ENCODE measurements around the gene VCL.
A peak's percentile ranks its signal among the peaks of the same experiment; 100 is the strongest.
"Not testable (repeated sequence)": the region's sequence is repeated elsewhere in the genome, so short reads cannot be mapped to it uniquely, and the experiment has no call there.

Gene VCL

DNA sequence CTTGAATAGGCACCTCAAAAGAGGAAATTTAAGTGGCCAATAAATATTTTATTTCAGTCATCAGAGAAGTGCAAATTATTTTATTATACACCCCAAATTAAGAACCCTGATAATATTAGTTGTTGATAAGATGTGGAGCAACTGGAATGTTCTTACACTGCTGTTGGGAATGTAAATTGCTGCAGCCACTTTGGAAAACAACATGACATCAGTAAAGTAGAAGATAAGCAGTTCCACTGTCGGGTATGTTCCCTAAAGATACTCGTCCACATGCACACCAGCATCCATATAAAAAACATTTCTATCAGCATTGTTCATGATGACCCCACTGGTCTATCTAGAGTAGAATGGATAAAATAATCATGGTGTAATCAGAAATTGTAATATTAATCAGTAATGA, 46.5 kb downstream of the VCL start:
- DNase-seq: no peak

DNA sequence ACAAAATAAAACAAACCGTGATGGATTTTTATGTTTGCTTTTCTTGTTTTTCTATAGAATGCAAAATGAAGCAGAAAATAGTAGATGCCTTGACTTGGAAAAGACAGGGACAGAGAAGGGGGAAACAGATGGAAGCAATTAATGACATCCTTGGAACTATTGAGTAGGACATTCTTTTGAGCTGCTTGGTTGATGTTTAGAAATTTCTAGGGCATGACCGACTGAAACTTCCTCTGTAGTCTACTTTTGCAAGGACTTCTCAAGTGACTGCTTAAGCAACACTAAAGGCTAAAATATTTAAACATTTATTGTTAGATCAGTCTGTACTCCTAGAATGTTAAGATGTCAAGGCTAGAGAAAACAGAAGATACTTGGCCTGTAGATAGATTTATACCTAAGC, 49.4 kb downstream of the VCL start:
- no peak for DNase-seq

DNA sequence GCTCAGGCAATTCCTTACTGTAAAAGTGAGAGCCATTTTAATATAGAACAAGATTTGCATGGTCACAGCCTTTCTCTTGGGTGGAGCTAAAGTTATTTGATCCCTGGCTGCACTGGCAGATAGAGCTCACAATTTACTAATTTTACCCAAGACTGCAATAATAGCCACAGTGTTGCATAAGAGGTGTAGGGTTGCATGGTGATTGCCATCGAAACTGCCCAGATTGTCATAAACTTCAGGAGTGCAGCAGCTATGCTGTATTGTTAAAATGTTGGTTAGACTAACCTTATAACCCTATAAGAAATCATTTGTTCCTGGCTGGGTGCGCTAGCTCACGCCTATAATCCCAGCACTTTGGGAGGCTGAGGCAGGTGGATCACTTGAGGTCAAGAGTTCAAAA, 50.0 kb downstream of the VCL start:
- no peak for DNase-seq

DNA sequence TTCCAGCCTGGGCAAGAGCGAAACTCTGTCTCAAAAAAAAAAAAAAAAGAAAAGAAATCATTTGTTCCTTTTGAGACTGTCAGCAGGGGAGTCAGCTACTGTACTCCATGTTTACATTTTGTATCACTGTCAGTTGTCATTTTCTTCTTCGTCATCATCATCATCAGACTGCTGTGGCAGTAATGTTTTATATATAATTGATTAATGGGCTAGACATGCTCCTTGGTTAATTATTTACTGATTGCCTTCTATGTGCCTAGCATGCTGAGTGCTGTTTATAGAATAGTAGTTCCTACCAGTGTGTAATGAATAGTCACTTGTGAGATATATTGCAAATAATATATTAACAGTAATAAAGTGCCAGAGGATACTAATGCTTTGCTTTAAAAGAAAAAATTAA, 50.5 kb downstream of the VCL start:
- no peak for DNase-seq

DNA sequence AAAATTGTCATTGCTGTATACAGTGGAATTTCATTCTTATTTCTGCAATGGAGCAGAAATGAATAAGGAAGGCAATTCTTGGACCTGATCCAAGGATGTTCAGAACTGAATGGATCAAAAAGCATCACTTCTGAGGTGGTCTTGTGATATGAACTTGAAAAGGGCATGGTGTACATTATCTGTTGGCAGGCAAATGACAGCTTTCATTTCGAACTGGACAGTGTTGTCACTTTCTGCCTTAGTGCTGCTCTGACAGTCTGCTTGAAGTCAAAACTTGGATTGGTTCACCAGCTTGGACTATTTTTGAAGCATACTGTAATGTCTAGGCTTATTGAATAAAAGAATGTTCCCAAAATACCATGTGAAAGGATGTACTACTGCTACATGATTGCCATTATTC, 52.0 kb downstream of the VCL start:
- DNase-seq: no peak

DNA sequence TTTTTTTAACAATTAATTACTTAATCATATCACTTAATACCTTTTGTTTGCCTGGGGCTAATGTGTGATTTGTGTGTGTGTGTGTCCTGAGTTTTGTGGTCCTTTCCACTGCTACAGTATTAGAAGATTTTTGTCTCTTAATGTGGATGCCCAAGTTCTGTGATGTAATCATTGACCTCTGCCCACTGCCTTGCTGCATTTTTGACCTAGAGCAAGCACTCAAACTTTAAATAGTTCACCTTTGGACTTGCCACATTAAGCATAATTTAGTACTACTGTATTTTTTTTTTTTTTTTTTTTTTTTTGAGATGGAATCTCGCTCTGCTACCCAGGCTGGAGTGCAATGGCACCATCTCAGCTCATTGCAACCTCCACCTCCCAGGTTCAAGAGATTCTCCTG, 52.7 kb downstream of the VCL start:
- no peak for DNase-seq

DNA sequence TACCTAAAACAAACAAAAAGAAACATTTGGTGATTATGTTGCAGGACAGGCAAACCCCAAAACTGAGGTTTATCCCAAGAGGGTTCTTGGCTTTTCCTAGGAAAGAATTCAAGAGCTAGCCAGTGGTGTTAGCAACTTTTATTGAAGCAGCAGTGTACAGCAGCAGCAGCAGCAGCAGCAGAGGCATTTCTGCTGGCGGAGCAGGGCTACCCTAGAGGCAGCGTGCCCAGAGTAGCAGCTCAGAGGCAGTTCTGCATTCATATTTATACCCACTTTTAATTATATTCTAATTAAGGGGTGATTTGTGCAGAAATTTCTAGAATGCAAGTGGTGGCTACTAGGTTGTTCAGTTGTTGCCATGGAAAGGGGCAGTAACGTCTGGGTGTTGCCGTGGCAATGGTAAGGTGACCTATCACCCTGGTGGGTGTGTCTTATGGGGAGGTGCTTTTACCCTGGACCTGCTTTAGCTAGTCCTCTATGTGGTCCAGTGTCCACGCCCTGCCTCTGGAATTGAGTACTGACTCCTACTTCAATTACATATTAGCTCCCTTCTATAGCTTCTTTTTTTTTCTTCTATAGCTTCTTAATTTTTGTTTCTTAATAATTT, 53.9 kb downstream of the VCL start:
- DNase-seq: no peak

DNA sequence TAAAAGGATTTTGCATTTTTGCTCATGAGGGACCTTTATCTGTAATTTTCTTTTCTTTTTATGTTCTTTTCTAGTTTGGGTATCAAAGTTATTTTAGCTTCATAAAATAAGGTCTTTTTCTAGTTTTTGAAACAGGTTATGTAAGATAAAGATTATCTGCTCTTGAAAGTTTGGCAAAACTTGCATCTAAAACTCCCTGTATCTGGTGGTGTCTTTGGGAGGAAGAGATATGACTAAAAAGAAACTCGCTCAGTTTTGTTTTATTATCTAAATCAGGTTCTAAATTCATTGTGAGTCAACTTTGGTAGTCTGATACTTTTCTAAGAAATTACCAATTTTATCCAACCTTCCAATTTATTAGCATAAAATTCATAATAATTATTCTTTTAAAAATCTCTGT, 55.1 kb downstream of the VCL start:
- DNase-seq: no peak

DNA sequence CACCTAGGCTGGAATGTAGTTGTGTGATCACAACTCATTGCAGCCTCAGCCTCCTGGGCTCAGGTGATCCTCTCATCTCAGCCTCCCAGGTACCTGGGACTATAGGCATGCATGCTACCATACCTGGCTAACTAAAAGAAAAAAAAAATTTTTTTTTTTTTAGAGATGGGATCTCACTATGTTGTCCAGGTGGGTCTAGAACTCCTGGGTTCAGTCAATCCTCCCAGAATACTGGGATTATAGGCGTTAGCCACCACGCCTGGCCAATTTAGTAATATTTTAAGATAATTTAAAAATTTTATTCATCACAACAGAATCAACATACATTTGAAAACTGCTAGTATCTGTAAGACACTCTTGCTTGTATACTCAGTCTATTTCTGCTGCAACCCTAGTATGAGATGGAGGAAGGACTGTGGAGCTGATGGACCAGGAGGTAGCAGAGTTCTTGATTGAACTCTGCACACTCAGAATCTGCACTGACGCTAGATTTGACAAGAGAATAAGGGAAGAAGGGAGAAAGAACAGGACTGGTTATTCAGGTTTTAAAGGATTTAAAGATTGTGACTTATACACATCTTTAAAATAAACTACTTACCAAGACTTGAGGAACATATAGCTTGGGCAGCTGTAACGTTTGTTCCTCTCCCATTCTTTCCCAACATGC, 57.6 kb downstream of the VCL start:
- DNase-seq: no peak

DNA sequence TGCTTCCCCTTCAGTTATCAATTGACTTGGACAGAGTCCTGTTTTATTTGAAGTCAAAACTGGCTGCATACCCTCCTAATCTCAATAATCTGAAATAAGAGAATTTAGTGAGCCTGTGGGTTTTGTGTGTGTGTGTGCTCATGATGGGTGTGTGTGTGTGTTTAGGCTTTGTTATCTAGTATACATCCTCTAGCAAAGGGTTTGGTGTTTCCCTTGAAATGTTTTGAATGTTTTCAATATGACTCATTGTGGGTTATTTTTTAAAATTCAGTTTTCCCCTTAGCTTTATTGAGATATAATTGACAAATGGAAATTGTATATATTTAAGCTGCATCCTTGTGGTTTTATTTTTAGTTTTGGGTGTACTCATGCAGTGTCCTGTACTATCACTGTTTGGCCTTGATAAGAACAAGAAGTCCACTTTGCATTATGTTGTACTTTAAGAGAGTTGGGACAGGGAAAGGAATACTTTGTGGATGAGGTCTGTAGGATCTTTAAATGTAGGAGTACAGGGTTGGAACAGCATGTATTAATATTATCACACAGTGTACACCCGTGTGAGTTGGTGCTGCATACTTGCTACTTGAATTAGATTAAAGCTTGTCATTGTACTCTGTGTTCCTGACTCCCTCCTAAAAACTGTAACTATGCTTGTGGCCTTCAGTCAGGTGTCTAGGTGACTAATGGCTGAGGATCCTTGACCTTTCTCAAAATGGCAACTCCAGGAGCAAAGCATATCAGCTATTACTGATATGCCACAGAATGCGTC, 58.3 kb downstream of the VCL start:
- no peak for DNase-seq

DNA sequence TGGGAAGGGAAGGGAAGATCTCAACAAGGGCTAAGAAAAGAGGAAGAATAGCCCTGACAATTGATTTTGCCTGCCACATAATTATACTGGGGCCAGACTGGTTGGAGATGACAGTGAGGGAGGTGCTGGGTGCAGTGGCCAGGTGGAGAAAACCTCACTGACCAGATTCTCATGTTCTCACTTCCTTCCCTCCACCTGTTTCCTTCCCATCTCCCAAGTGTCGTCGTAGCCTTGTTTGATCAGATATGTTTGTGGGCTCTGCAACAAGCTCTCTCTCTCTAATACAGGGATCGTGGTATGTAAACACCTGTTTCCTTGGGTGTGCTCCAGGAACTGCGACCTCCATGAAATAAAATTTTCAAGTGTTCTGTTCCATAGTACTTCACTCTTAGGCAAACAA, 60.2 kb downstream of the VCL start:
- no peak for DNase-seq

DNA sequence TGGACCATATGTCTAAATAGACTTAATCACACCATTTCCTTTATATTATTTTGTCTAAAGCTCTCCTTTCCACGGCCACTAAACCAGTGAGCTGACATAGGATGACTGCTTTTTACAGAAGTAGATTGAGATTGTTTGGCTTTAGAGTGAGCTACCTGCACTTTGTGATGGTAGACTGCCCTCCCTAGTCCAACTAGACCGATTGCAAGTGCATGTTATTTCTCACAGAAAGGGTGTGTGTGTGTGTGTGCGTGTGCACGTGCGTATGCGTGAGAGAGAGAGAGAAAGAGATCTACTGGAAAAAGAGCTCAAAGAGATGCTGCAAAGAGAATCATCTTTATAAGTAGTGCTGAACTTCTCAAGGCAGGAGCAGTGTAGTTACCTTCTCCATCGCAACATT, 60.7 kb downstream of the VCL start:
- DNase-seq: no peak

DNA sequence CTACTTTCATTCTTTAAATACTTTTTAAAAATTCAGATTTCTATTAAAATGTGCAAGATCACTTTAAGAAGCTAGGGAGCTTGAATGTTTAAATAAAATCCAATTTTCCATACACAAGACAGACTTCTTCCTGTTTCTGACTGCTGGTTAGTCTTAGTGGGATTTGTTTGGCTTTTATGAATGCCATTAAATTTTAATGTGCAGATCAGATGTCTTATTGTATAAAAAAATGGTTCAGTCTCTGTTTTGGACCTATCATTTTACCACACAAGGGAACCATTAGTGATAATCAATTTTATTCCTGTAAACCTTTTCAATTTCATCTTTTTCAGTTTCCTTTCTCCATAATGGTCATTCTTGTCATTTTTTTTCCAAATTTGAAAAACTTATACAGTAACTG, 63.2 kb downstream of the VCL start:
- DNase-seq: no peak

DNA sequence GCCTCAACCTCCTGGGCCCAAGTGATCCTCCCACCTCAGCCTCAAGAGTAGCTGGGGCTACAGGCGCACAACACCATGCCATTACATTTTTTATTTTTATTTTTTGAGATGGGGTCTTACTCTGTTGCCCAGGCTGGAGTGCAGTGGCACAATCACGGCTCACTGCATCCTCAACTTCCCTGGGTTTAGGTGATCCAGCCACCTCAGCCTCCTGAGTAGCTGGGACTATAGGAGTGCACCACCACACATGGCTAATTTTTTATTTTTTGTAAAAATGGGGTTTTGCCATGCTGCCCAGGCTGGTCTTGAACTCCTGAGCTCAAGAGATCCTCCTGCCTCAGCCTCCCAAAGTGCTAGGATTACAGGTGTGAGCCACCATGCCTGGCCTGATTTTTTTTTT, 64.1 kb downstream of the VCL start:
- DNase-seq: not testable (repeated sequence)

DNA sequence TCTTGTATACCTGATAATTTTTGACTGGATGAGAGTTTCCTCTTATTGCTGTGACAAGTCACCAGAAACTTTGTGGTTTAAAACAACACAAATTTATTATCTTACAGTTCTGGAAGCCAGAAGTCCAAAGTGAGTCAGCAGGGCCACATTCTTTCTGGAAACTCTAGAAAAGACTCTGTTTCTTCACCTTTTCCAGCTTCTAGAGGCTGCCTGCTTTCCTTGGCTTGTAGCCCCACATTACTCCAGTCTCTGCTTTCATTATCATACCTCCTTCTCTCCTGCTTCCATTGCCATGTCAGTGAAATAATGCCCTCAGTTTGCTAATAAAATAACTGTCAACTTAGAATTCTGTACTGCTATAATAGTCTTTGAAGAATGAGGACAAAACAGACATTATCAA, 65.3 kb downstream of the VCL start:
- DNase-seq: no peak

DNA sequence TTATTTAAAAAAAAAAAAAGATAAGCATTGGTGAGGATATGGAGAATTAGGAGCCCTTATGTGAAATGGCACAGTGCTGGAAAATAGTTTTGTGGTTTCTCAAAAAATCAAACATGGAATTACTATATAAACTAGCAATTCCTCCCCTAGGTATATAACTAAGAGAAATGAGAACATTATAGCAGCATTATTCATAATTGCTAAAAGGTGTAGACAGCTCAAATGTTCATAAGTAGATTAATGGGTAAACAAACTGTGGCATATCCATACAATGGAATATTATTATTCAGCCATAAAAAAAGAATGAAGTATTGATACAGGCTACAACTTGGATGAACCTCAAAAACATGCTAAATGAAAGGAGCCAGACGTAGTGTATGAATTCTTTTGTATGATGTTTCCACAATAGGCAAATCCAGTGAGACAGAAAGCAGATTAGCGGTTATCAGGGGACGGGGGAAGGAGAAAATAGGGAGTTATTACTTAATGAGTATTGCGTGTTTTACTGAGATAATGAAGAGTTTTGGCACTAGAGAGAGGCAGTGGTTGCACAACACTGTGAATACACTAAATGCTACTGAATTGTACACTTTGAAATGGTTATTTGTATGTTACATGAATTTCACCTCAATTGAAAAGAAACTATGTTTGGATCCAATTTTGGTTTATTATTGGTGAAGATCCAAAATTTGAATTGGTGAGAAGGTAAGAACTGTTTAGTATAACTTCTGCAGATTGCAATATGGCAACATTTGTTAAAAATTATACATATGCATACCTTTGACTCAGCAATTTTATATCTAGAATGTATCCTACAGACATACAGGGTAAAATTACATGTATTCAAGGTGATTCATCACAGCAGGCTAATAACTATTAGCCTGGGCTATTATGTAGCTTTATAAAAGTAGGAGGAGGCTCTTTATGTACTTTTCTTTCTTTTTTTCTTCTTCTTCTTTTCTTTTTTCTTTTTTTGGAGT, 69.7 kb downstream of the VCL start:
- DNase-seq: no peak

DNA sequence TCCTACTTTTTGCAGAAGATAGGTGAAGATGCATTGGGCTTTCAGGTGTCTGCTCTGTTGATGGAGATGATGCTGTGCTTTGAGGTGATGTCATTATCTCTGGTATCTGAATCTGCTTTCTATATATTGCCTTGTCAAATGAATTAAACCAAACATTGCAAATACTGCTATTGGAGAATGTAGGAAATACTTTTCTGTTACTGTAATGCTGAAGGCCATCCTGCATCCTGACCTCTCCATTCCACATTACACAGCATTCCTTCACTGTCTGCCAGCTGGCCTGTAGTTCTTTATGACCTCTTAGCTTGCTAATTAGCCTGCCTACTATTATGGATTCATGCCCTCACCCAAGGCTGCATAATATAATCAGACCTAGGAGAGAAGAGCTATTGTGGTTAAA, 73.2 kb downstream of the VCL start:
- DNase-seq: no peak

DNA sequence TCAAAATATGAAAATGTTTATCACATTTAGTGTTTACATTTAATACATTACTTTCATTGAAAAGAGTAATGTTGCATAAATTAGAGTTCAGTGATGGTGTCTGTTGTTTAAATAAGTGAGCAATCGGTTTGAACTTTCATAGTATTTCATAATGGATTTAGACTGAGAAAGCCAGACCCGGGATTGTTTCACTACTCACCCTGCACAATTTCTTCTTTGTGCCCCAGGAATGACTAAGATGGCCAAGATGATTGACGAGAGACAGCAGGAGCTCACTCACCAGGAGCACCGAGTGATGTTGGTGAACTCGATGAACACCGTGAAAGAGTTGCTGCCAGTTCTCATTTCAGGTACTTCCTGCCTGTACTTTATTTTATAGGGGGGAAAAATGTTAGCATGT, 74.6 kb downstream of the VCL start:
- no peak for DNase-seq

DNA sequence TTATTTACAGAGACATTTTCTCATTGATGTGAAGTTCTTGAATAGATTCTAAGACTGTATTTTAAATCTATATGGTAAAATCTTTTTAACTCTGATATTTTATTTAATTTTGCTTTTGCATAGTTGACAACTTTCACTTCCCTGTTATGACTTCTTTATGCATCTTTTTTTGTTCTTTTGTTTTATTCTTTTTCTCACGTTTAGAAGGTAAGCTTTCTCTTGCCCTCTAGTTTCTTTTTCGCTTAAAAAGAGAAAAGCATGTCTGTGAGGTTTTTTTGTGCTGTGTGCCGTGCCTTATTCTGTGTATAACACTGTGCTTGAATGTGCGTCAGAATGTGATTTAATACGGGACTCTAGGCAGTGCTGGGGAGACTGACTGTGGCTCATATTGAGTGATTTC, 78.0 kb downstream of the VCL start:
- DNase-seq: no peak

DNA sequence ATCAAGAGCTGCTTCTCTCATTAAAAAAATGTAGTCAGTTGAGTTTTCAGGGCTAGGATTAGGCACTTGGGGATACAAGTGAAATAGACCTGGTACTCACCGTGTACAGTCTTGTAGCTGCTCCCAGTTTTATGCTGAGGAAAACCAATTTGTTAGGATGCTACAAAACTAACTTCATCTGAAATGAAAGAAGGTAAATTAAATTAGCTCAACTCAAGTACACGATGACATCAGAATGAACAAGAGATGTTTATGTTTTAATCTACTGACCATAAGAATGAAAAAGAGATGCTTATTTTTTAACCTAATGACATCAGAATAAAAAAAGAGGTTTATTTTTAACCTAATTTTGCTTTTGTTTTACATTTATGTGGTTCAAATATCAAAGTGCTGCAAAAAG, 79.0 kb downstream of the VCL start:
- DNase-seq: no peak

DNA sequence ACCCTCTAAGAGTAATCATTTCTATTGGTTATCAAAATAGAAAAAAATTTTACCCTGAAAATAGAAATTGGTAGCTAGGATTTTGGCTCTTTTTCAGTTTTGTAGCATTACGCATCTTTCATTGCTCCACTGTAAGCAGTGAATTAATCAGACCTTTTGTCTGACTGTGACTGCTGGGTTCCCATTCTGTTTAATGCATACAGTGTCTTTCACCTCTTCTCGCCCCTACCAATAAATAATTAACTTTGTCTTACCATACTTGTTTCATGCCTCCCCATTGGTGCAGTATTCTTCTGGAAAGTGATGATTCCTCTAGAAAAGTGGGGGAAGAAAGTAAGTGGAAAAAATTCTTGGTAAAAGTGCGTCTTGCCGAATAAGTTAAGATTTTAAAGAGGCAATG, 79.5 kb downstream of the VCL start:
- DNase-seq: no peak

DNA sequence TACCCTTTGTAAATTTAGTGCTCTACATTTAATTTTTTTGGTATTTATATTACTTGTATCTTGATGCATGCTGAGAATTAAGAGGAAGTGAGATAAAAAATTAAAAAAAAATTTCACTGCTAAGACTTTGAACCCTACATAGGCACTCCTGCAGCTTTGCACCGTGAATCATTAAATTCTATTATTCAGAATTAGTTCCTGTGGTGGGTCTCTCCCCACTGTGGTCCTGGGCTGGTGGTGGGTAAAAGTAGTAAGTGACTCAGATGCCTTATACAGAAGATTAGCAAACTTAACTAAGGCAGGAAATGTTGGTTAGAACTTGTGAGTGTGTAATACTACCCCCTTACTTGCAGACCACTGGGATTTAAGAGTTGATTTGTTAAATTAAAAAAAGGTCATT, 80.1 kb downstream of the VCL start:
- peak; percentile 18 to 29 for DNase-seq

All from activated CD4-positive, alpha-beta T cell treated with anti-CD3 and anti-CD28 coated beads for 4 hours (primary cell).